Fibroblast of lung (primary cell): ENCODE data around the gene CTDSP2. TPM values are rescaled to one million over a fixed set of nuclear protein-coding genes. Genes with fewer than 3 reads are reported as not detected.

ENCODE experiments used
- DNase-seq, 2 donors: peaks; one replicate each; pipeline versions ENCODE4 v3.0.0 to v3.0.0-alpha.2; 2010; ENCODE audit warnings: low read depth in 2 of 2
- H2AFZ ChIP-seq: 2 replicates; pipeline ENCODE4 v1.5.1; 2012; ENCODE audit warnings: low read length, control low read depth, inconsistent platforms
- H3K27ac ChIP-seq: 2 replicates; pipeline ENCODE4 v1.5.1; 2011; ENCODE audit warnings: low read length, control low read depth; ENCODE audit not compliant: insufficient read depth
- H3K27me3 ChIP-seq: 2 replicates; pipeline ENCODE4 v1.5.1; 2011; ENCODE audit warnings: mild to moderate bottlenecking, low read length; ENCODE audit not compliant: control insufficient read depth, insufficient read depth
- H3K36me3 ChIP-seq: 2 replicates; pipeline ENCODE4 v1.5.1; 2011; ENCODE audit warnings: low read length; ENCODE audit not compliant: control insufficient read depth, insufficient read depth
- H3K4me1 ChIP-seq: 2 replicates; pipeline ENCODE4 v1.5.1; 2011; ENCODE audit warnings: low read length; ENCODE audit not compliant: control insufficient read depth, insufficient read depth; ENCODE audit errors: extremely low read depth
- H3K4me2 ChIP-seq: 2 replicates; pipeline ENCODE4 v1.5.1; 2011; ENCODE audit warnings: low read length, control low read depth; ENCODE audit not compliant: insufficient read depth; ENCODE audit errors: extremely low read depth
- H3K4me3 ChIP-seq, 4 experiments: fragments of 200-600 bp in 1 of 4; sonication (generic) in 1 of 4; replicated peaks in 1 of 4; 2 replicates each; pipeline ENCODE4 v1.5.1; 2011 to 2016; ENCODE audit warnings: low read length in 4 of 4, low read depth in 3 of 4, mild to moderate bottlenecking in 3 of 4, control low read depth in 2 of 4, inconsistent platforms in 1 of 4, mixed read lengths in 1 of 4; ENCODE audit not compliant: insufficient read depth in 1 of 4; ENCODE audit errors: control extremely low read depth in 1 of 4
- H3K79me2 ChIP-seq: 2 replicates; pipeline ENCODE4 v1.5.1; 2012; ENCODE audit warnings: mild to moderate bottlenecking, low read length, inconsistent platforms; ENCODE audit not compliant: control insufficient read depth, insufficient read depth
- H3K9ac ChIP-seq: 2 replicates; pipeline ENCODE4 v1.5.1; 2011; ENCODE audit warnings: mild to moderate bottlenecking, low read length, control low read depth; ENCODE audit not compliant: insufficient read depth
- H3K9me3 ChIP-seq: 2 replicates; pipeline ENCODE4 v1.5.1; 2012; ENCODE audit warnings: low read depth, low read length; ENCODE audit not compliant: control insufficient read depth, insufficient read depth
- H4K20me1 ChIP-seq: 2 replicates; pipeline ENCODE4 v1.5.1; 2011; ENCODE audit warnings: low read length; ENCODE audit not compliant: control insufficient read depth, insufficient read depth; ENCODE audit errors: extremely low read depth
- EZH2 ChIP-seq: IDR thresholded peaks from 2 replicates; pipeline ENCODE4 v1.5.1; 2012; ENCODE audit warnings: low read length, control low read depth, mild to moderate bottlenecking; ENCODE audit errors: missing control alignments
- polyA plus RNA-seq, 2 donors: library from polyadenylated mRNA; depleted of rRNA in 1 of 2; stranded (reverse) in 1 of 2; unstranded in 1 of 2; fragments of >200 nt; gene quantifications; 2 replicates each; pipeline ENCODE4 v1.2.1, GENCODE V29; 2011 to 2012; ENCODE audit warnings: missing spikeins in 1 of 2
- total RNA-seq: library from RNA; depleted of rRNA; stranded (reverse); fragments of >200 nt; gene quantifications from 2 replicates; pipeline ENCODE4 v1.2.1, GENCODE V29; 2014
- TF ChIP-seq, protein P1 (sequence below), 2 donors: IDR thresholded peaks in 1 of 2; conservative IDR thresholded peaks in 1 of 2; 1 replicate in 1 of 2; 2 replicates in 1 of 2; pipeline ENCODE4 v1.5.1; 2011 to 2012; ENCODE audit warnings: low read length in 2 of 2, control low read depth in 1 of 2, inconsistent platforms in 1 of 2, low read depth in 1 of 2, mild to moderate bottlenecking in 1 of 2

The CTDSP2 gene
- total and polyA plus RNA-seq, 2 donors (not counting 1 experiment from before 2014, with no cell fraction given) = 92.0 to 208 TPM

- H3K4me3 ChIP-seq = peak overlapping the region; percentile 91 to 100 (median 93)
- H3K27me3 ChIP-seq = no peaks in the 10 kb centered on the region
- peak overlapping the region; percentile 64 for H3K27ac ChIP-seq
- no peaks in the 10 kb centered on the region for H4K20me1 ChIP-seq
- H3K4me1 ChIP-seq = no peaks in the 10 kb centered on the region
- peaks cover 16% of the 10 kb centered on the region for H3K79me2 ChIP-seq
- H2AFZ ChIP-seq = no peak overlapping the region
- no peak for DNase-seq
- peak overlapping the region; percentile 99 for H3K4me2 ChIP-seq
- no peak for TF ChIP-seq EZH2
- TF ChIP-seq, protein P1, sequence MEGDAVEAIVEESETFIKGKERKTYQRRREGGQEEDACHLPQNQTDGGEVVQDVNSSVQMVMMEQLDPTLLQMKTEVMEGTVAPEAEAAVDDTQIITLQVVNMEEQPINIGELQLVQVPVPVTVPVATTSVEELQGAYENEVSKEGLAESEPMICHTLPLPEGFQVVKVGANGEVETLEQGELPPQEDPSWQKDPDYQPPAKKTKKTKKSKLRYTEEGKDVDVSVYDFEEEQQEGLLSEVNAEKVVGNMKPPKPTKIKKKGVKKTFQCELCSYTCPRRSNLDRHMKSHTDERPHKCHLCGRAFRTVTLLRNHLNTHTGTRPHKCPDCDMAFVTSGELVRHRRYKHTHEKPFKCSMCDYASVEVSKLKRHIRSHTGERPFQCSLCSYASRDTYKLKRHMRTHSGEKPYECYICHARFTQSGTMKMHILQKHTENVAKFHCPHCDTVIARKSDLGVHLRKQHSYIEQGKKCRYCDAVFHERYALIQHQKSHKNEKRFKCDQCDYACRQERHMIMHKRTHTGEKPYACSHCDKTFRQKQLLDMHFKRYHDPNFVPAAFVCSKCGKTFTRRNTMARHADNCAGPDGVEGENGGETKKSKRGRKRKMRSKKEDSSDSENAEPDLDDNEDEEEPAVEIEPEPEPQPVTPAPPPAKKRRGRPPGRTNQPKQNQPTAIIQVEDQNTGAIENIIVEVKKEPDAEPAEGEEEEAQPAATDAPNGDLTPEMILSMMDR (conservative IDR thresholded peaks at IDR 0.05 in 1 of 2, IDR thresholded peaks at IDR 0.05 in 1 of 2; ENCODE audit: low read depth in 1 of 2, low read length in 2 of 2) = no peak
- peak overlapping the region; percentile 72 for H3K9ac ChIP-seq
- no peaks in the 10 kb centered on the region for H3K9me3 ChIP-seq
- H3K36me3 ChIP-seq = peaks cover 3% of the 10 kb centered on the region
These were observed 63.1 kb downstream of the CTDSP2 start for GRCh38 chr12:57783466-57783801.

GRCh38 chr12:57782608-57783465 is 63.7 kb downstream of the CTDSP2 start, which contains the start of gene TSFM:
TSS of gene TSFM (plus strand) at chr12:57782787. CDS start at chr12:57782802, 15 bp downstream.
- no peaks in the 10 kb centered on the region for H3K9me3 ChIP-seq
- H3K79me2 ChIP-seq = peaks cover 16% of the 10 kb centered on the region
- peak within 1 kb of the TSS; percentile 64 for H3K27ac ChIP-seq
- TF ChIP-seq, protein P1 (conservative IDR thresholded peaks at IDR 0.05 in 1 of 2, IDR thresholded peaks at IDR 0.05 in 1 of 2; ENCODE audit: low read depth in 1 of 2, low read length in 2 of 2) = peak; percentile 88 to 89
- no peak for TF ChIP-seq EZH2
- peaks cover 3% of the 10 kb centered on the region for H3K36me3 ChIP-seq
- H2AFZ ChIP-seq = peak within 1 kb of the TSS; percentile 81
- H3K4me3 ChIP-seq = peak within 1 kb of the TSS; percentile 91 to 100 (median 93)
- H4K20me1 ChIP-seq = no peaks in the 10 kb centered on the region
- peak within 1 kb of the TSS; percentile 72 for H3K9ac ChIP-seq
- peak within 1 kb of the TSS; percentile 99 for H3K4me2 ChIP-seq
- no peaks in the 10 kb centered on the region for H3K4me1 ChIP-seq
- DNase-seq = peak; percentile 92 to 94
- no peaks in the 10 kb centered on the region for H3K27me3 ChIP-seq

GRCh38 chr12:57782243-57782607 is 64.3 kb downstream of the CTDSP2 start:
- peaks cover 16% of the 10 kb centered on the region for H3K79me2 ChIP-seq
- no peak overlapping the region for H3K27ac ChIP-seq
- no peak overlapping the region for H3K4me2 ChIP-seq
- H4K20me1 ChIP-seq = no peaks in the 10 kb centered on the region
- no peak overlapping the region for H3K9ac ChIP-seq
- no peaks in the 10 kb centered on the region for H3K9me3 ChIP-seq
- peak overlapping the region in 1 of 4 experiments; percentile 100 for H3K4me3 ChIP-seq
- no peaks in the 10 kb centered on the region for H3K4me1 ChIP-seq
- peaks cover 3% of the 10 kb centered on the region for H3K36me3 ChIP-seq
- H3K27me3 ChIP-seq = no peaks in the 10 kb centered on the region
- DNase-seq = no peak
- H2AFZ ChIP-seq = no peak overlapping the region
- TF ChIP-seq, protein P1 (conservative IDR thresholded peaks at IDR 0.05 in 1 of 2, IDR thresholded peaks at IDR 0.05 in 1 of 2; ENCODE audit: low read depth in 1 of 2, low read length in 2 of 2) = no peak
- no peak for TF ChIP-seq EZH2
